ENCODE data around the gene COPG2. TPM values are rescaled to one million over a fixed set of nuclear protein-coding genes. Genes with fewer than 3 reads are reported as not detected.
A peak's percentile ranks its signal among the peaks of the same experiment; 100 is the strongest.

Gene COPG2
- polyA plus RNA-seq, 2 of the 4 experiments (the other 2 are of a cell fraction) = 17.1 to 39.5 TPM

DNA sequence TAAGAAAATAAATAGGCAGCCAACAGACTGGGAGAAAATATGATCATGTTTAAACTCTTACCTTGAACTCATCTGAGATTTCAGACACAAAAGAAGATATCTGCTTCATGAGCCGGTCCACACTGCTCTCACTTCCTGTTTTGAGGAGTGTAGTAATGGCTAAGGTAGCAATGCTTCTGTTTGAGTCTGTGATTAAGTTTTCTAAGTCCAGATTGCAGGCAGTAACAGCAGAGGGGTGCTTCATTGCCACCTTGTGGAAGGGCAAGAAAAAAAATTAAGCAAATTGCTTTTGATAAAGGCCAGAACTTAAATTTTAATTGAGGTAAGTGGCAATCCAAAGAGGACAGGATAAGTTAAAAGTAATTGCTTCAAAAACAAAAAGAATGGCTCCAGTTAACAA lies 107.6 kb downstream of the COPG2 start:
- 89% methylated on average over 1 of the region's 1 CpG for WGBS (ENCODE audit: missing lambda C conversion rate)

DNA sequence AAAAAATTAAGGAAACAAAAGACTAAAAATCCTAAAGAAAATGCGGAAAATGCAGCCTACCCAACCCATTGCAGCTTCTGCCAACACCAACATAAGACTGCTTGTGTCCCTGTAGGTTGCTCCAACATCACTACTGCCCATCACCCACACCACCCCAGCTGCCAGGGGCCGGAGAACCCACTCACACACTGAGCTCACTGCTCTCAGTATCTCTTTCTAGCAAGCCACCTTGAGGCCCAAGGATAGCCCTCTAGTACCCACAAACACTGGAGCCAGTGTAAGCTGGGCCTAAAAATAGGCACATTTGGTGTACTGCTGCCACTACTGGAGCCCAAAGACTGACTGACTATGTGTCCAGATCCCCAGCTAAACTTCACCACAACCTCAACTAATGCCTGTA lies 109.4 kb downstream of the COPG2 start:
- no peak for FAIRE-seq
- CTCF ChIA-PET = no interaction called here
- ATAC-seq = no peak

More for the DNA sequence above, 107.6 kb downstream of the COPG2 start:
- TF ChIP-seq RAD21 (conservative IDR thresholded peaks at IDR 0.05 in 1 of 2, IDR thresholded peaks at IDR 0.05 in 1 of 2) (peak; percentile 46 to 62), CBX8 (IDR thresholded peaks at IDR 0.05) (no peak), ZSCAN20 (CRISPR knock-in tag; IDR thresholded peaks at IDR 0.05) (no peak), SMC3 (IDR thresholded peaks at IDR 0.05) (peak; percentile 48), CTCF (IDR thresholded peaks at IDR 0.05) (peak; percentile 44)
- ATAC-seq (peak in 1 of 2 experiments; percentile 52; a peak in 1 of 6 replicates), FAIRE-seq (no peak), DNase-seq (ENCODE audit: low read depth in 1 of 2, low spot score in 1 of 2) (peak; percentile 17 to 31)
- no peaks in the 10 kb centered on the region for H3K4me1 ChIP-seq
- ChIA-PET CTCF (no interaction called here), POLR2A (no interaction called here)
- no peak overlapping the region for H3K4me3 ChIP-seq
- no peaks in the 10 kb centered on the region; the same call in 2 of the 3 replicates for H3K9me3 ChIP-seq
- H3K27ac ChIP-seq = no peak overlapping the region
- H3K4me2 ChIP-seq = no peak overlapping the region

DNA sequence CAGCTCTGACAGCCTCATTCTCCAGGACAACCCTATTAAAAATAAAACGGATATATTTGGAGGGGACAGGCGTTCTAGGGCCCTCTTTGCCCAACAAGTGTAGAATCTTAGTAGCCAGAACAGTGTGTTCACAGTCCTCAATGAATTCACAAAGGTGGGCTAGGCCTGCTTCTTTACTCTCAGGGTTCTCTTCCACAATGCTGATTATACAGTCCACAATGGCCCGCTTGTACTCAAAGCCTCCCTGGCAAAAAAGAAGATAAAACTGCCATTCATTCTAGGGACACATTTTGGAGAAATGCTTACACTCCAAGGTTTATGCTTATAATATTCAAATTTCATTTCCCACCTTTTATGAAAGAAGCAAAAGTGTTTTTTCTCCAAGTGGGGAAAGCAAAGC lies 114.1 kb downstream of the COPG2 start:
- Histone ChIP-seq H3K9me3 (no peaks in the 10 kb centered on the region), H3K4me1 (no peaks in the 10 kb centered on the region), H3K27ac (no peak overlapping the region), H3K4me3 (no peak overlapping the region), H3K4me2 (no peak overlapping the region)
- FAIRE-seq (no peak), ATAC-seq (no peak), DNase-seq (ENCODE audit: low read depth in 1 of 2, low spot score in 1 of 2) (no peak)
- POLR2A ChIA-PET = no interaction called here
- WGBS (ENCODE audit: missing lambda C conversion rate) = 75% methylated on average over 3 of the region's 3 CpGs
- CTCF ChIA-PET = no interaction called here
- TF ChIP-seq JUNB (IDR thresholded peaks at IDR 0.05) (no peak), RNF2 (IDR thresholded peaks at IDR 0.05; ENCODE audit: borderline replicate concordance, low read depth) (no peak), RCOR1 (IDR thresholded peaks at IDR 0.05; ENCODE audit: low read depth, low read length) (no peak), ZSCAN20 (CRISPR knock-in tag; IDR thresholded peaks at IDR 0.05) (no peak), CEBPB (IDR thresholded peaks at IDR 0.05) (no peak), ESRRA (IDR thresholded peaks at IDR 0.05; ENCODE audit: borderline replicate concordance, low read length) (no peak), POLR2A (IDR thresholded peaks at IDR 0.05; ENCODE audit: low read length) (no peak)
- TF ChIP-seq, protein P1, sequence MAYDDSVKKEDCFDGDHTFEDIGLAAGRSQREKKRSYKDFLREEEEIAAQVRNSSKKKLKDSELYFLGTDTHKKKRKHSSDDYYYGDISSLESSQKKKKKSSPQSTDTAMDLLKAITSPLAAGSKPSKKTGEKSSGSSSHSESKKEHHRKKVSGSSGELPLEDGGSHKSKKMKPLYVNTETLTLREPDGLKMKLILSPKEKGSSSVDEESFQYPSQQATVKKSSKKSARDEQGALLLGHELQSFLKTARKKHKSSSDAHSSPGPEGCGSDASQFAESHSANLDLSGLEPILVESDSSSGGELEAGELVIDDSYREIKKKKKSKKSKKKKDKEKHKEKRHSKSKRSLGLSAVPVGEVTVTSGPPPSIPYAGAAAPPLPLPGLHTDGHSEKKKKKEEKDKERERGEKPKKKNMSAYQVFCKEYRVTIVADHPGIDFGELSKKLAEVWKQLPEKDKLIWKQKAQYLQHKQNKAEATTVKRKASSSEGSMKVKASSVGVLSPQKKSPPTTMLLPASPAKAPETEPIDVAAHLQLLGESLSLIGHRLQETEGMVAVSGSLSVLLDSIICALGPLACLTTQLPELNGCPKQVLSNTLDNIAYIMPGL (CRISPR knock-in tag; IDR thresholded peaks at IDR 0.05; ENCODE audit: borderline replicate concordance) = no peak

More for the DNA sequence above, 109.4 kb downstream of the COPG2 start:
- Histone ChIP-seq H3K4me3 (no peak overlapping the region), H3K4me1 (no peaks in the 10 kb centered on the region), H3K9me3 (no peaks in the 10 kb centered on the region), H3K27ac (no peak overlapping the region), H3K4me2 (no peak overlapping the region)
- POLR2A ChIA-PET = no interaction called here
- DNase-seq (ENCODE audit: low read depth in 1 of 2, low spot score in 1 of 2) = no peak
- 87% methylated on average over 2 of the region's 2 CpGs for WGBS (ENCODE audit: missing lambda C conversion rate)
- no peak for TF ChIP-seq CEBPB (IDR thresholded peaks at IDR 0.05)
- TF ChIP-seq, protein P2, sequence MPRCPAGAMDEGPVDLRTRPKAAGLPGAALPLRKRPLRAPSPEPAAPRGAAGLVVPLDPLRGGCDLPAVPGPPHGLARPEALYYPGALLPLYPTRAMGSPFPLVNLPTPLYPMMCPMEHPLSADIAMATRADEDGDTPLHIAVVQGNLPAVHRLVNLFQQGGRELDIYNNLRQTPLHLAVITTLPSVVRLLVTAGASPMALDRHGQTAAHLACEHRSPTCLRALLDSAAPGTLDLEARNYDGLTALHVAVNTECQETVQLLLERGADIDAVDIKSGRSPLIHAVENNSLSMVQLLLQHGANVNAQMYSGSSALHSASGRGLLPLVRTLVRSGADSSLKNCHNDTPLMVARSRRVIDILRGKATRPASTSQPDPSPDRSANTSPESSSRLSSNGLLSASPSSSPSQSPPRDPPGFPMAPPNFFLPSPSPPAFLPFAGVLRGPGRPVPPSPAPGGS (IDR thresholded peaks at IDR 0.05) = no peak
- no peak for TF ChIP-seq POLR2AphosphoS2 (conservative IDR thresholded peaks at IDR 0.05; ENCODE audit: low read length)
- no peak for TF ChIP-seq RFX5 (IDR thresholded peaks at IDR 0.05)
- no peak for TF ChIP-seq FOSB (CRISPR knock-in tag; IDR thresholded peaks at IDR 0.05)
- TF ChIP-seq POLR2A (IDR thresholded peaks at IDR 0.05; ENCODE audit: low read length) = no peak
- TF ChIP-seq EP300 (IDR thresholded peaks at IDR 0.05) = no peak
- TF ChIP-seq SMC3 (IDR thresholded peaks at IDR 0.05) = no peak
- no peak for TF ChIP-seq TP53 (CRISPR knock-in tag; IDR thresholded peaks at IDR 0.05)
- no peak for TF ChIP-seq NPAS2 (CRISPR knock-in tag; IDR thresholded peaks at IDR 0.05; ENCODE audit: borderline replicate concordance)
- no peak for TF ChIP-seq CBX8 (IDR thresholded peaks at IDR 0.05)
- TF ChIP-seq, protein P3, sequence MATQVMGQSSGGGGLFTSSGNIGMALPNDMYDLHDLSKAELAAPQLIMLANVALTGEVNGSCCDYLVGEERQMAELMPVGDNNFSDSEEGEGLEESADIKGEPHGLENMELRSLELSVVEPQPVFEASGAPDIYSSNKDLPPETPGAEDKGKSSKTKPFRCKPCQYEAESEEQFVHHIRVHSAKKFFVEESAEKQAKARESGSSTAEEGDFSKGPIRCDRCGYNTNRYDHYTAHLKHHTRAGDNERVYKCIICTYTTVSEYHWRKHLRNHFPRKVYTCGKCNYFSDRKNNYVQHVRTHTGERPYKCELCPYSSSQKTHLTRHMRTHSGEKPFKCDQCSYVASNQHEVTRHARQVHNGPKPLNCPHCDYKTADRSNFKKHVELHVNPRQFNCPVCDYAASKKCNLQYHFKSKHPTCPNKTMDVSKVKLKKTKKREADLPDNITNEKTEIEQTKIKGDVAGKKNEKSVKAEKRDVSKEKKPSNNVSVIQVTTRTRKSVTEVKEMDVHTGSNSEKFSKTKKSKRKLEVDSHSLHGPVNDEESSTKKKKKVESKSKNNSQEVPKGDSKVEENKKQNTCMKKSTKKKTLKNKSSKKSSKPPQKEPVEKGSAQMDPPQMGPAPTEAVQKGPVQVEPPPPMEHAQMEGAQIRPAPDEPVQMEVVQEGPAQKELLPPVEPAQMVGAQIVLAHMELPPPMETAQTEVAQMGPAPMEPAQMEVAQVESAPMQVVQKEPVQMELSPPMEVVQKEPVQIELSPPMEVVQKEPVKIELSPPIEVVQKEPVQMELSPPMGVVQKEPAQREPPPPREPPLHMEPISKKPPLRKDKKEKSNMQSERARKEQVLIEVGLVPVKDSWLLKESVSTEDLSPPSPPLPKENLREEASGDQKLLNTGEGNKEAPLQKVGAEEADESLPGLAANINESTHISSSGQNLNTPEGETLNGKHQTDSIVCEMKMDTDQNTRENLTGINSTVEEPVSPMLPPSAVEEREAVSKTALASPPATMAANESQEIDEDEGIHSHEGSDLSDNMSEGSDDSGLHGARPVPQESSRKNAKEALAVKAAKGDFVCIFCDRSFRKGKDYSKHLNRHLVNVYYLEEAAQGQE (IDR thresholded peaks at IDR 0.05) = no peak
- no peak for TF ChIP-seq HOXB5 (CRISPR knock-in tag; IDR thresholded peaks at IDR 0.05)
- no peak for TF ChIP-seq RCOR1 (IDR thresholded peaks at IDR 0.05; ENCODE audit: low read depth, low read length)
- TF ChIP-seq CHD4 (IDR thresholded peaks at IDR 0.05; ENCODE audit: borderline replicate concordance) = no peak
- TF ChIP-seq, protein P4, sequence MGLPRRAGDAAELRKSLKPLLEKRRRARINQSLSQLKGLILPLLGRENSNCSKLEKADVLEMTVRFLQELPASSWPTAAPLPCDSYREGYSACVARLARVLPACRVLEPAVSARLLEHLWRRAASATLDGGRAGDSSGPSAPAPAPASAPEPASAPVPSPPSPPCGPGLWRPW (IDR thresholded peaks at IDR 0.05) = no peak
- TF ChIP-seq RAD21 (conservative IDR thresholded peaks at IDR 0.05 in 1 of 2, IDR thresholded peaks at IDR 0.05 in 1 of 2) = no peak
- no peak for TF ChIP-seq ZC3H11A (IDR thresholded peaks at IDR 0.05)

Measured in A549 (cell line).